SK-MEL-5 (cell line): ENCODE measurements around the gene DNLZ. TPM values are rescaled to one million over a fixed set of nuclear protein-coding genes. Genes with fewer than 3 reads are reported as not detected.

Experiments
- DNase-seq: peaks from one replicate; pipeline ENCODE4 v3.0.0-alpha.2; 2016; ENCODE audit warnings: low read depth, low spot score
- in situ Hi-C: cut with HindIII; loops from 2 replicates; pipeline ENCODE4 v1.10.0; 2016; ENCODE audit warnings: low sequenced_read_pairs, high pct_unique_total_duplicates, low pct_unique_long_range_greater_than_20kb
- total RNA-seq: library from RNA; depleted of rRNA; stranded (reverse); fragments of >200 nt; shearing (Covaris generic); gene quantifications from 2 replicates; pipeline ENCODE4 v1.2.3, GENCODE V29; 2014

DNLZ gene
- total RNA-seq, 1 experiment from 2014 or later, result 35.1 TPM

DNA sequence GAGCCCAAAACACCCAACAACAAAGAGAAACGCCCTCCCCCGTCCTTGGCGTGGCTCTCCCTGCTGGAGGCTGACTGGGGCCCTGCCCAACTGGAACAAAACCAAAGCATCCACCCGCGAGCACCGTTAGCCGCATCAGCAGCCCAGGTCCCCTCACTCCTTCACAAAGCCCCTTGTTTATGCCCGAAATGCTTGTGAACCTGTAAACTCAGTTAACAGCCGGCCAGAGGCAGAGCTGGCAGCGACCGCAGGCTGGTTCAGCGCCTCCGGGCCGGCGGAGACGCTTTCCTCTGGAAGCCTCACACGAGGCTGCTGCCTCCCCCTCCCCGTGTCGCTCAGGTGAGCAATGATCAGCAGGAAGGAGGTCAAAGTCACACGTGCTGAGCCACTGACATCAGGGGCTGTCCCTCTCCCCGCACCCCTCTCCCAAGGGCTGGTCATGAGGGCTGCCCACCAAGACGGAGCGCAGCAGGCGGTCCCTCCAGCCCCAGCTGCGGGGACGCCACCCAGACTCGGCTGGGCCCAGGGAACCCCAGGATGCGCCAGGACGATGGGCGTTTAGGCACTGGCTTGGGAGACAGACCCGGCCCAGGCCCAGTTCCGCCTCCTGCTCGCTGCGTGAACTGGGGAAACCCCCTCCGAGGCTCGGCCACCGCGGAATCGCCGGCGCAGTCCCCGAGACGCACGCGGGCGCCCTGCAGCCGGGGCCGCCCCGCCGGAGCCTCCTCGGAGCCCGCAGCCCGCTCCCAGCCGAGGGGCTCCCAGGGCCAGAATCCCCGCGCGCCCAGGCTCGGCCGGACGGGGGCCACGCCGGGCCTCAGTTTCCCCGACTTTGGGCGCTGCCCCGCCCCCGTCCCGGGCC is 35.9 kb upstream of the DNLZ start:
- in situ Hi-C loops, result no loop called here
- no peak for DNase-seq

DNA sequence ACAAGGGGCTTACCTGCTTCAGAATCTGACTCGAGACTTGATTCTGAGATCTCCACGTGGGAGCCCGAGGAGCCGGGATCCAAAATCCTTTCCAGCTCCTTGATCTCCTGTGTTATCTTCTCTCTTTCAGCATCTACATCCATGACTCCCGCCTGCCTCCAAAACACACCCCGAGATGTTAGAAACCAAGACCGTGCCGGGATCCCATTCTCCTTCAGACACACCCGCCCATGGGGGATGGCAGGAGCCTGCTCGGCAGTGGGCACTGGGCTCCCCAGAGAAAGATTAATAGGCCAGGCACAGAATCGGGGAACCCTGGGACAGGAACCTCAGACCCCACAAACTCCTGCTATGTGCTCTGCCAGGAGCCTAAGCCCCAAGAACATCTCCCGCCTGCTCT is 34.7 kb upstream of the DNLZ start:
- in situ Hi-C loops, result no loop called here

DNA sequence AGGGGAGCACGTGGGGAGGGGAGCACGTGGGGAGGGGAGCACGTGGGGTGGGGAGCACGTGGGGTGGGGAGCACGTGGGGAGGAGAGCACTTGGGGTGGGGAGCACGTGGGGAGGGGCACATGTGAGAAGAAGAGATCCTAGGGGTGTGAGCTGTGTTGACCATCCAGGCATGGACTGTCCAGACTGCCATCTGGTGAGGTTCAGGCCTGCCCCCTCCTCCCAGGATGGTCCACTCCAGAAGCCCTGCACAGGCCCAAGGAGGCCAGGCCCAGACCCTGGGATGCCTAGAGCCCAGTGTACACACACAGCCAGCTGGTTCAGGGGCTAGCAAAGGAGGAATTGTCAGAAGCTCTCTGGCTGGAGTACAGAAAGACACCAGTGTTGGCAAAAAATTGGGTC is 34.1 kb upstream of the DNLZ start:
- in situ Hi-C loops, result no loop called here
- no peak for DNase-seq

More for the DNA sequence above, 34.7 kb upstream of the DNLZ start:
- DNase-seq, result no peak

DNA sequence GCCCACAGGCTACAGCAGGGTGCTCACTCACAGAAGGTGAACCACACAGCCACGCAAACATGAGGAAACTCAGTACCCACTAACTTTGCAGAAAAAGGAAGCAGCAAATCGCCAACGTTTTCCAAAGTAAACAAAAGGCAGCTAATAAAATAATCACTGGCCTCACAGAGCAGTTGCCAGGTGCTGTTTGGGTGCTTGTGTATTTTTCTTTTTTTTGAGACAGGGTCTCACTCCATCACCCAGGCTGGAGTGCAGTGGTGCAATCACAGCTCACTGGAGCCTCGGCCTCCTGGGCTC is 32.6 kb upstream of the DNLZ start:
- DNase-seq, result no peak
- in situ Hi-C loops, result no loop called here

DNA sequence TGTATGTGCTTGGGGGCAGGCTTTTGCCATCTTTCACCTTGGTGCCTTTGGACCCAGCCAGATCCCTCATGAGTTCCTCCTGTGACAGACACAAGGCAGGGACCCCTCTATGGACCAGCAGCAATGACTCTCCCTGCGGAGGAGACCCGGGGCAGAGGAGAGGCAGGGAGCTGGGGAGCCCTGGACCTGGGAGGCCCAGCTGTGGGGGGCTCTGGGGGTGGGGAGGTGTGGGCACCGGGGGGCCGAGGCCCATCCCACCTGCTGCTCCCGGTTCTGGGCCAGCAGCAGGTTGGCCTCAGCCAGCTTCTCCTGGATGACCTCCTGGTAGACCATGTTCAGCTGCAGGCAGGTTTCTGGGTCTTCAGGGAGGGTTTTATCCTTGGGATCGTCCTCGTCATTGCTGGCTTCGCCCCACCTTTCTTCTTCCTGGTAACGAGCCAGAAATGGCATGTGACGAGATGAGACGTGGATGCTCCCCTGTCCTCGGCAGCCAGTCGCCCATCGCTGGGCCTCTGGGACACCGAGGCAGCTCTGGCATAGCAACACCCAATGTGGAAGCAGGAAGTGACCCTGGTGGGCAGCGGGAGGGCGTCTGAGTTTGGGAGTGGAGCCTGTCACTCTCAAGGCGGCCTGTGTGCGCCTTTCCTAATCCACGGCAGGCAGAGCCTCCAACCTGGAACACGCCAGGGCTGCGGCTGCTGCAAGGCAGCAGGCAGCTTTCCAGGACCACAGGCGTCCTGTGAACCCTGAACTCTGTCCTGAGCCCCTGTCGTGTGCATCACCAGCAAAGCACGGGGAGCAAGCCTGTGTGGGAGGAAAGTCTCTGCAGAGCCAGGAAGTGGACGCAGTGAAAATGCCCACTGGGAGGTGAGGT is 32.0 kb upstream of the DNLZ start:
- in situ Hi-C loops, result no loop called here
- no peak for DNase-seq

DNA sequence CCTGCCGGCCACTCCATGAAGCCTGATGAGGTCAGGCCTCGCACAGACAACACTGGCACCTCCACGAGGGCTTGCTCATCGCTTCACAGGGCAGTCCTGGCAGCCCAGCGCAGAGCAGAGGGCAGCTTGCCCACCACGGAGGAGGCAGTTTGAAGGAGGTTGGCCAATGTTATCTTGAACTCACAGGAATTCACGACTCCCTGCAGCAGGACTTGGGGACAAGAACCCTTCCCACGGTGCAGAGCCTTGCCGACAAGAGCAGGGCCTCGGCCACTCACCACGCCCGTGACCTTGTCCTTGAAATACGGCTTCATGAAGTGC is 31.4 kb upstream of the DNLZ start:
- DNase-seq, result no peak
- in situ Hi-C loops, result no loop called here

DNA sequence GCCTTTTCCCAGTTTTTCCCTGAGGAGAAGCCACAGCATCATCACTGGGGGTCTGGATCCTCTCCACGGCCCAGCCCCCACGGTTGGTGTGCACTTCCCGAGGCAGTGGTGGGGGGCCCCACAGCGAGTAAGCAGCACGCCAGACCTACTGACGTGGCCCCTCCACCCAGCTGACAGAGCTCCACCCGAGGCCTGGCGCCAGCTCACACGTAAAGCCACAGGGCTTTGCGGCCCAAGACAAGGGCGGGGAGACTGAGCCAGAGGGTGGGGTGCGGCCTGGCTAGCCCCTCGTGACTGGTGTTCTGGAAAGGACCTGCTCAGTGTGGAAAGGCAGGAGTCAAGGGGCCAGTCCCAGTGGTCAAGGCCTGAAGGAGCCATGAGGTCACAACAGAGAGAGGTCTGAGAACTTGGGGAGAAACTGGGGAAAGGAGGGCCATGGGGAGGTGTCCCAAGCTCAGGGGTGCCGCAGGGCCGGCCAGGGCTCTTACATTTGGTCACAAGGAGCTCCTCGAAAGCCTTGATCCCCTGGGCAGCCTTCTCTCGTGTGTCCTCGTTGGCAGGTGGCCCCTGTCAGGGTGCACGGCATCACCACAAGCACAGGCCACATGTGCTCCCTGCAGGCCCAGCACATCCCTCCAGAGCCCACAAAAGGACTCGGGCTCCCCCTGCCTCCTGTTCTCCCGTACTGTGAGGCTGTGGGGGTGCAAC is 30.9 kb upstream of the DNLZ start:
- in situ Hi-C loops, result no loop called here
- DNase-seq, result no peak

DNA sequence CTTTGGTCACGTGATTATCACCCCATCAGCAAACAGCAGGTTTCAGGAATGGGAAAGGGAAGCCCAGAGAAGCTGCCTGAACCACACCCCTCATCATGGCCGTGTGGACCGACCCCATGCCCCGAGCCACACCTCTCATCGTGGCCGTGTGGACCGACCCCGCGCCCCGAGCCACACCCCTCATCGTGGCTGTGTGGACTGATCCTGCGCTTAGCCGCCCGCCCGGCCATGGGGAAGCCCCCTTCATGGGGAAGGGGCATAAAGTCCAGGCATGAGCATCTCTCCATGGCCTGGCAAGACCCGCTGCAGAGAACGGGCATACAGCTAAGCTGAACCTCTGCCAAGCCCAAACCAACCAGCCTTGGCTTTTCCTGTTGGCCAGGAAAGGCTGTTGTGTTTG is 30.0 kb upstream of the DNLZ start:
- DNase-seq, result no peak
- in situ Hi-C loops, result no loop called here

DNA sequence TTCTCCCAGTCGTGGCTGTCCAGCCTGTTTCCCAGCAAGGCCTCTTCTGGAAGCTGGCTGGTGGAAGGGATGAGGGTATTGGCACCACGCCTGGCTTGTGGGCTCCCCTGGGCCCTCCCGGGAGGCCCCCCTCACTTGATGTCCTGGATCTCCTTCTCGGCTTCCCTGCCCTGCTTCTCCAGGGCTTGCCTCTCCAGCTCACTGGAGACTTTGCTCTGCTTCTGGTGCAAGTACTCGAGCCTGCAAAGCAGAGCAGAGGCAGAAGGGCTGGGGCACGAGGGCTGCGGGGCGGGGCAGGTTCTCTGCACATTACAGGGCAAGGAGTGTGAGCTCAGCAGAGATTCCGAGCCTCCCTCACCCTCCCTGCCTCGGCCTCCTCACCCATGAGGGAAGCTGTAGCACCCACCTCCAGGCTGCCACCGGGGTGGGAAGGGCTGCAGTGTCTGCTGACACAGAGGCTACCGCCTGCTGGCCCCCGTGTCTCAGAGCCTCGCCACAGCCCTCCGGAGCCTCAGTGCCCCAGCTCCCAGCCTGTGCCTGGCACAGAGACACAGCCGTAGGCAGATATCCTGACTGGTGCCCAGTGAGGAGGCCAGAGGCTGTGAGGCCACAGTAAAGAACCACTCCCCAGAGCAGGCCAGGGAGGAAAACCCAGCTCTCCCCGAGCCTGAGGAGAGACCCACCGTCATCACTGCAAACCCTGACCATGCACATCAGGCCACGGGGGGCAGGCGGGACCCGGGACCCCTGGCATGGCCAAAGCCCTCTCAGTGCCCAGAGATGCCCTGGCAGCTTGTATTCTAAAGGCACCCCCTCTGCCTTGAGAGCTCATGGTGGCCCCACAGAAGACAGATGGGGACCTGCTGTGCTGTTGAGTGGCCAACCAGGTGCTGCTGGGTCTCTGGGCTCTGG is 29.2 kb upstream of the DNLZ start:
- in situ Hi-C loops, result no loop called here
- no peak for DNase-seq

DNA sequence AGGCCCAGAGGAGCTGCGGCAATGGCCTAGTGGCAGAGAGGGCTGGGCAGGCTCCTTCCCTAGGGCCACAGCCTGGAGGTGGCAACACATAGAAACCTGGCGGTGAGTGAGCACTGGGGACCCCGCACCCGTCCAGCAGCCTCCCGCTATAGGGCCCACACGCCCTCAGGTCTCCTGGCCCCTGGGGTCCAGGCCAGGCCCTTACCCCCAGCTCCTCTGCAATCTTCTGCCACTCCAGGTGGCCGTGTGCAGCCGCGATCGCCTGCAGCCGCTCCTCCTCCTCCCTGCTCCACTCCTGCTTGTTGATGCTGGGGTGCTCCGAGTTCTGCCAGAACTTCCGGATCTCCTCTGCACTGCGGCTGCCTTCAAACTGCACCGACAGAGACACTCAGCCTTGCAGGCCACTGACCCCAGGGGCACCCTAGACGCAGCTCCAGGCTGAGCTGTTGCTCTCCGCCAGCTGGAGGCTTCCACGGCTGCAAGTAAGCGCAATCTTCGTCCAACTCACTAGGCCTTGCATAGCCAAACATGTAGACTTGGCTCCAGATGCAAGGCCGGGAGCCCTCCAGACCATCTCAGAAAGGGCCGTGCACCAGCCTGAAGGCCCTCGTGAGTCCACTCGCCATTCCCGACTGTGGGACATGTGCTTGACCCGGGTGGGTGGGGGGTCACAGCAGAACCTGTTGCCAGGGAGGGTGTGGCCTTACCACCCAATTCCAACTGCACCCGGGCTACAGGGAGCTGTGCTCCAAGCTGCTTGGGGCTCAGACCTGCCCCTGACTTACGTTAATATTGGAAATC is 28.4 kb upstream of the DNLZ start:
- in situ Hi-C loops, result no loop called here

DNA sequence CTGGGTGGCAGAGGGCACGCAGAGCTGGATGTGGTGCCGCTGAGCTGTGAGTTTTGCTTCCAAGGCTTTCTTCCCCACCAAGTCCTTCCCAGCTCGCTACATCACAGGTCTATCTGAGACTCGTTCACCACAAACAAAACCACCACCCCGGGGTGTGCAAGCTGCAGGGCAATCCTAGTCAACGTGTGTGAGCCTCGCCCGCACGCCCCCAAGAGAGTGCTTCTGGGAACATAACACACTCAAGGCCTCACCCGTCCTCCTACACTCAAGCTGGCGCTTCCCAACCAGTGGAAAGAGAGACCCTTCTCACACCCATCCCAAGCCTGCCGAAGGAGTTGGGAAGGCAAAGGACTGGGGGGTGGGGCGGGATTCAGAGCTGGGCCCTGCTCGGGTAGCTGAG is 25.9 kb upstream of the DNLZ start:
- in situ Hi-C loops, result no loop called here
- DNase-seq, result no peak

More for the DNA sequence above, 28.4 kb upstream of the DNLZ start:
- DNase-seq, result no peak

DNA sequence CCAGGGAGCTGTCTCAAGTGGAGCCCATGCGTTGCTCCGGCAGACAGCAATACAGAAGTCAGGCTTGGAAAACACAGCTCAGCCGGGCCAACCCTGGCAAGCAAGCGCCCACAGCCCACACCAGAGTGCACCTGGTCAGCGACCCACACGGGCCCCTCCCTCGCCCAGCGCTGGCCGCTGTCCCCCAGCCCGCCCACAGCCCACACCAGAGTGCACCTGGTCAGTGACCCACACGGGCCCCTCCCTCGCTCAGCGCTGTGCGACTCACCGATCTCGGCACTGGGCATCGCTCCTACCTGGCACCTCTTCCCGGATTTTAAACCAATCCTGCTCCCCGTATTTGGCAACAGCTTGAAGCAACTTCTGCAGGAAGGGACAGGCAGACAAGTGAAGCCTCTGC is 23.7 kb upstream of the DNLZ start:
- in situ Hi-C loops, result no loop called here

DNA sequence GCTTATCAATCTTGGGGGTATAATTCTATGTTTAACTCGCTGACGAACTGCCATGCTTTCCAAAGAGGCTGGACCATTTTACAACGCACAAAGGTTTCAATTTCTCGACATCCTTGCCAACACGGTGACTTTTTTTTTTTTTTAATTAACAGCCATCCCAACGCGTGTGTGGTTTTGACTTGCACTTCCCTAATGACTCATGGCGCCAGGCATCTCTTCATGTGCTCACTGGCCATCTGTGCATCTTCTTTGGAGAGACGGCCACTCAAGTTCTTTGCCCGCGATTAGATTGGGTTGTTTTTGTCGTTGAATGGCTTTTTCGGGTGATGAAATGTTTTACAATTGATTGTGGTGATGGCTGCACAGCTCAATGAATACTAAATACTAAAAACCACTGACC is 22.5 kb upstream of the DNLZ start:
- in situ Hi-C loops, result no loop called here
- no peak for DNase-seq

More for the DNA sequence above, 23.7 kb upstream of the DNLZ start:
- no peak for DNase-seq

DNA sequence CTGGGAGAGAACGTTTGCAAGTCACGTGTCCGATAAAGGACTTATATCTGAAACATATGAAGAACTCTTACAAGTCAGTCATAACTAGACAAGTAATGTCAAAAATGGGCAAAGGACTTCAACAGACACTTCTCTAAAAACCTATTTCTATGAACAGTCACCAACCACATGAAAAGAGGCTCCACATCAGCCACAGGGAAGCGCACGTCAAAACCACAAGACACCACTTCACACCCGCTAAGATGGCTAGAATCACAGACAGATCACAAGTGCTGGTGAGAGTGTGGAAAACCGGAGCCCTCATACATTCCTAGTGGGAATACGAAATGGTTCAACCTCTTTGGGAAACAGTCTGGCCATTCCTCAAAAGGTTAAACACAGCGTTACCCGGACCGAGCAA is 21.5 kb upstream of the DNLZ start:
- DNase-seq, result no peak
- in situ Hi-C loops, result no loop called here

DNA sequence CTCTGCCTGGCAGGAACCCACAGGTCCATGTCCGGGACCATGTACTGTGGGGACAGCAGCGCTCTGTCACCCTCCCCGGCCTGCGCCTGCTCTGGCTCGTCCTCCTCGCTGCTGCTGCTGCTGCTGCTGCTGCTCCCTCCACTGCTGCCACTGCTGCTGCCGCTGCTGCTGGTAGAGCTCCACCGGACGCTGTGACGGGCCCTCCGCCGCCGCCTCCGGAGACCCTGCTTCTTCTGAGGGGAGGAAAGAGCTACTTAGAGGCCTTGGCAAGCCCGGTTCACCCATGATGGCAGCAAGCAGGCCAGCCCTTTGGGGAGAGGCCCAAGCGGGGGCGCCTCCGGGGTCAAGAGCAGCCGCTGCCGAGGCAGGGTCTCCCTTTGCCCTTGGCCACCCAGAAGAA is 19.9 kb upstream of the DNLZ start:
- DNase-seq, result no peak
- in situ Hi-C loops, result no loop called here

DNA sequence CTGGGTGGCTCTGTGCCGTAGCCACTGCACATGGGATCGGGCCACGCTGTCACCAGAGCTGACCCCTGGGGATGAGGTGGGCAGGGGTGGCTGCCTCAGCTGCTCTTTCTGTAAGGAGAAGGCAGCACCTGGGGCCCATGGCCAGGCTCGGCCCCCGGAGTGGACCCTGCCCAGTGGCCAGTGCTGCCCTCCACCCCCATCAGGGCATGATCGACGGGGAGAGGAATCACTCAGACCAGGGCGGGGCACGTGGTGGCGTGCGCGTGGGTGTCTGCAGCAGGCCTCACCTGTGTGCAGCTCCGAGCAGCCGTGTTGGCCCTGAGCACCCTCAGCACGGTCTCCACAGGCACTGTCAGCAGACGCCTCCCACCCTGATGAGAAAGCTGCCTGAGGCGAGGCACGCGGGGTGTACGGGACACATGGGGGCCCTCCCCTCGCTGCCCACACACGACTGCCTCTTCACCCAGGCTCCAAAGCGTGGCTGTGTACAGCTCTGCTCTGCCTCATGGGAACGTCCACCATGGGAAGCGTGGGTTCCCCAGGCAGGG is 18.5 kb upstream of the DNLZ start:
- in situ Hi-C loops, result no loop called here
- DNase-seq, result no peak

DNA sequence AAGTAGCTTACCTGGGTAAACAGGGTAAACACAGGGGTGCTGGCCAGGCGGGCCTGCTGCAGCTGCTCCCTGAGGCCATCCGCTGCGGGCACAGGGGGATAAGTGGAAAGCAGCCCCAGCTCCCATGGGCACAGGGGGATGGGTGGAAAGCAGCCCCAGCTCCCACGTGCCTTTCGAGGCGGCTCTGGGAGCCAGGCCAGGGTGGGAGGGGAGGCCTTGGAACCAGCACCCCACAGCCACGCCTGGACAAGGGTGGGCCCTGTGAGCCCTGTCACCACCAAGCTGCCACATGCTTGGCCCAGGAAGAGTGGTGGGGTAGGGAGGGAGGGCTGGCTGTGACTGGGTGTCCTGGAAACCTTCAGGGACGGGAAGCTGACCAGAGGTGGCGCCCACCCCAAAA is 17.8 kb upstream of the DNLZ start:
- DNase-seq, result no peak
- in situ Hi-C loops, result no loop called here
